Left ventricle myocardium inferior (tissue), 1 donor: ENCODE results near the gene ARHGEF37. TPM values are rescaled to one million over a fixed set of nuclear protein-coding genes. Genes with fewer than 3 reads are reported as not detected.

Source experiments
- DNase-seq: peaks from one replicate; pipeline ENCODE4 v3.0.0-alpha.2; 2020
- H3K27ac ChIP-seq: fragments of 200-600 bp; replicated peaks from 2 replicates; pipeline ENCODE4 v1.8.0; 2021
- H3K27me3 ChIP-seq: fragments of 200-600 bp; 2 replicates; pipeline ENCODE4 v1.8.0; 2021; ENCODE audit warnings: low read depth
- H3K36me3 ChIP-seq: fragments of 200-600 bp; 2 replicates; pipeline ENCODE4 v1.8.0; 2021
- H3K4me1 ChIP-seq: fragments of 200-600 bp; 2 replicates; pipeline ENCODE4 v1.8.0; 2021
- H3K4me3 ChIP-seq: fragments of 200-600 bp; 2 replicates; pipeline ENCODE4 v1.8.0; 2021; ENCODE audit warnings: mild to moderate bottlenecking, moderate library complexity
- H3K9me3 ChIP-seq: fragments of 200-600 bp; replicated peaks from 2 replicates; pipeline ENCODE4 v1.8.0; 2021
- CTCF ChIP-seq: fragments of 200-600 bp; IDR thresholded peaks from 2 replicates; pipeline ENCODE4 v1.8.0; 2021; ENCODE audit warnings: antibody characterized with exemption, mild to moderate bottlenecking, borderline replicate concordance
- intact Hi-C: fragments of 100-400 bp; cut with micrococcal nuclease; formaldehyde crosslinking; loops from one replicate; pipeline ENCODE4 v1.11.0; 2022
- total RNA-seq: library from RNA; stranded (reverse); fragmentation: NEBNext Ultra II Directional; extraction: Animal tissue kit (Norgen Biotek cat#: 25700); gene quantifications from one replicate; pipeline ENCODE4 v1.2.1, GENCODE V29; 2021
- donor health status: DM: no; HTN: yes; CAD: no; lungs with severe emphysema.

ARHGEF37 gene
- total RNA-seq, 1 donor from 2014 or later, result 22.8 TPM

GRCh38 chr5:149622466-149622865 lies 41.2 kb downstream of the ARHGEF37 start:
- DNase-seq, result no peak
- Histone ChIP-seq H3K27ac (no peak overlapping the region), H3K9me3 (no peaks in the 10 kb centered on the region), H3K27me3 (no peaks in the 10 kb centered on the region), H3K36me3 (peaks cover 94% of the 10 kb centered on the region), H3K4me1 (peaks cover 14% of the 10 kb centered on the region), H3K4me3 (no peak overlapping the region)
- no peak for TF ChIP-seq CTCF
- intact Hi-C loops, result no loop called here

GRCh38 chr5:149623473-149623872 lies 42.2 kb downstream of the ARHGEF37 start:
- Histone ChIP-seq H3K9me3 (no peaks in the 10 kb centered on the region), H3K4me1 (peaks cover 6% of the 10 kb centered on the region), H3K36me3 (peaks cover 85% of the 10 kb centered on the region), H3K4me3 (no peak overlapping the region), H3K27ac (no peak overlapping the region), H3K27me3 (no peaks in the 10 kb centered on the region)
- no peak for TF ChIP-seq CTCF
- intact Hi-C loops, result no loop called here
- DNase-seq, result no peak

DNA sequence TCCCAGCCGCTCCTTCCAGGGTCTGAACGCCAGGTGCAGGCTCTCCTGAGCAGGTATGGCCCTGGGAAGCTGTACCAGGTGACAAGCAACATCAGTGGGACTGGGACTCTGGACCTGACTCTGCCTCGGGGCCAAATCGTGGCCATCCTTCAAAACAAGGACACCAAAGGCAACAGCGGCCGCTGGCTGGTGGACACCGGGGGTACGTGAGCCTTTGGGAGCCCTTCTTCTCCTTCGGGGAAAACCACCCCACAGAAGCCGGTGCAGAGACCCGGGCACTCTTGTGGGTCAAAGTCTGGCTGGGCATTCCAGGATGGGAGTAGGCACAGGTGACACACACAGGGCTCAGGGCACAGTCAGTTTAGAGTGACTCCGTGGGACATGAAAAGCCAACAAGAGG lies 45.8 kb downstream of the ARHGEF37 start:
- Histone ChIP-seq H3K27ac (no peak overlapping the region), H3K4me3 (no peak overlapping the region), H3K4me1 (peaks cover 3% of the 10 kb centered on the region), H3K9me3 (no peaks in the 10 kb centered on the region), H3K27me3 (no peaks in the 10 kb centered on the region), H3K36me3 (peaks cover 63% of the 10 kb centered on the region)
- TF ChIP-seq CTCF, result no peak
- intact Hi-C loops, result no loop called here
- no peak for DNase-seq

DNA sequence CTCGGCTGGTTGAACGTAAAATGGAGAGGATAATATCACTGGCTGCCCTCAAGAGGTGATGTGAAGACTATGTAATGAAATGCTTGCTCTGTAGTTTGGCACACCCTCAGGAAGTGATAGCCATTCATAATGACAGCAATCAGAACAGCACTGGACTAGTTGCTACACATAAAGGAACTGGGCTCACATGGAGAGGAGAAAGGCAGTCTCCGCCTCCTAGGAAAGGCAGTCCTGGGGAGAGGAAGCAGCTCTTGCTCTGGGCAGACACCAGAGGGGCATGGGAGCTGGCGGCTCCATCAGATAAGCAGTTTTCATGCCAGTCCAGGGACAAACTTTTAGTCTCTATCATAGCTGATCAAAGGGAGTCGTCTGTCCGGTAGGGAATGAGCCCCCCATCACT lies 46.9 kb downstream of the ARHGEF37 start:
- DNase-seq, result no peak
- intact Hi-C loops, result no loop called here
- TF ChIP-seq CTCF, result no peak

GRCh38 chr5:149628846-149629388 lies 47.6 kb downstream of the ARHGEF37 start:
- no peak for TF ChIP-seq CTCF
- peaks cover 44% of the 10 kb centered on the region for H3K36me3 ChIP-seq
- peaks cover 12% of the 10 kb centered on the region for H3K4me1 ChIP-seq

More for the DNA sequence above, 46.9 kb downstream of the ARHGEF37 start:
- Histone ChIP-seq H3K27me3 (no peaks in the 10 kb centered on the region), H3K36me3 (peaks cover 51% of the 10 kb centered on the region), H3K4me1 (peaks cover 12% of the 10 kb centered on the region), H3K4me3 (no peak overlapping the region), H3K9me3 (no peaks in the 10 kb centered on the region), H3K27ac (no peak overlapping the region)

GRCh38 chr5:149629421-149629820 lies 48.1 kb downstream of the ARHGEF37 start:
- Histone ChIP-seq H3K9me3 (no peaks in the 10 kb centered on the region), H3K4me3 (no peak overlapping the region), H3K27me3 (no peaks in the 10 kb centered on the region), H3K4me1 (peaks cover 12% of the 10 kb centered on the region), H3K27ac (no peak overlapping the region), H3K36me3 (peaks cover 40% of the 10 kb centered on the region)
- DNase-seq, result no peak
- intact Hi-C loops, result no loop called here
- TF ChIP-seq CTCF, result no peak

More at GRCh38 chr5:149628846-149629388, 47.6 kb downstream of the ARHGEF37 start:
- Histone ChIP-seq H3K4me3 (no peak overlapping the region), H3K9me3 (no peaks in the 10 kb centered on the region), H3K27me3 (no peaks in the 10 kb centered on the region), H3K27ac (no peak overlapping the region)
- DNase-seq, result no peak
- intact Hi-C loops, result no loop called here
